Measurements from ENCODE around the gene PSTPIP1.

PSTPIP1 gene

GRCh38 chr15:76979331-76979925 lies 15.5 kb upstream of the PSTPIP1 start:
- DNase-seq = no peak

- DNase-seq = no peak
Observed at GRCh38 chr15:76979996-76980520, 14.9 kb upstream of the PSTPIP1 start.

GRCh38 chr15:76982356-76982755 lies 12.6 kb upstream of the PSTPIP1 start:
- no peak for DNase-seq

- DNase-seq = no peak
Observed at GRCh38 chr15:76982756-76983155, 12.2 kb upstream of the PSTPIP1 start.

- DNase-seq = no peak
Observed at GRCh38 chr15:76983590-76984375, 11.1 kb upstream of the PSTPIP1 start.

- DNase-seq = no peak
Observed at GRCh38 chr15:76986743-76987142, 8.2 kb upstream of the PSTPIP1 start.

GRCh38 chr15:76987276-76987675 lies 7.7 kb upstream of the PSTPIP1 start:
- DNase-seq = no peak

GRCh38 chr15:76987896-76988860 lies 6.7 kb upstream of the PSTPIP1 start:
- no peak for DNase-seq

GRCh38 chr15:76988867-76989780 lies 5.8 kb upstream of the PSTPIP1 start:
- no peak for DNase-seq

GRCh38 chr15:76991048-76991447 lies 3.9 kb upstream of the PSTPIP1 start:
- DNase-seq = no peak

- DNase-seq = peak; percentile 15
Observed at GRCh38 chr15:76991741-76992645, 2.9 kb upstream of the PSTPIP1 start.

GRCh38 chr15:76993114-76993725 lies 1.7 kb upstream of the PSTPIP1 start:
- no peak for DNase-seq

GRCh38 chr15:76994001-76994400 lies 925 bp upstream of the PSTPIP1 start:
- DNase-seq = no peak

- no peak for DNase-seq
Observed at GRCh38 chr15:76994496-76994895, 430 bp upstream of the PSTPIP1 start.

- DNase-seq = no peak
Observed at GRCh38 chr15:76996076-76996525, 1.2 kb downstream of the PSTPIP1 start.

GRCh38 chr15:76996526-76997401 lies 1.8 kb downstream of the PSTPIP1 start:
- peak; percentile 35 for DNase-seq

- no peak for DNase-seq
Observed at GRCh38 chr15:76998663-76999285, 3.8 kb downstream of the PSTPIP1 start.

- DNase-seq = no peak
Observed at GRCh38 chr15:76999996-77000395, 5.1 kb downstream of the PSTPIP1 start.

- no peak for DNase-seq
Observed at GRCh38 chr15:77001351-77001750, 6.4 kb downstream of the PSTPIP1 start.
